Stimulated activated naive B cell treated with anti-CD40 and anti-IgM and Interleukin-4, amounts not matched to agents 10 μg/mL and 1 μg/mL and 100 μg/mL, for 72 hours (primary cell): Measurements from ENCODE around the gene TBCE.
A peak's percentile ranks its signal among the peaks of the same experiment; 100 is the strongest.

Experiments
- ATAC-seq, 2 donors: fragments of 150-1000 bp; cut with Tn5 transposase; replicated peaks; 2 replicates each; pipeline ENCODE4 v1.10.0; 2021; ENCODE audit warnings: moderate library complexity in 1 of 2
- DNase-seq: peaks from one replicate; pipeline ENCODE4 v3.0.0; 2021
- H3K27ac Mint-ChIP-seq: one replicate; pipeline ENCODE4 v1.8.0; 2022; ENCODE audit warnings: mild to moderate bottlenecking, mixed read lengths
- H3K27me3 Mint-ChIP-seq, 2 donors: one replicate each; pipeline ENCODE4 v1.8.0; 2022; ENCODE audit warnings: mixed read lengths in 2 of 2
- H3K36me3 Mint-ChIP-seq, 2 donors: one replicate each; pipeline ENCODE4 v1.8.0; 2022; ENCODE audit warnings: mixed read lengths in 2 of 2, mild to moderate bottlenecking in 1 of 2
- H3K4me1 Mint-ChIP-seq, 2 donors: one replicate each; pipeline ENCODE4 v1.8.0; 2022; ENCODE audit warnings: mixed read lengths in 2 of 2, mild to moderate bottlenecking in 1 of 2
- H3K4me3 Mint-ChIP-seq, 2 donors: one replicate each; pipeline ENCODE4 v1.8.0; 2022; ENCODE audit warnings: mild to moderate bottlenecking in 2 of 2, mixed read lengths in 2 of 2, moderate library complexity in 1 of 2
- H3K9me3 Mint-ChIP-seq, 2 donors: one replicate each; pipeline ENCODE4 v1.8.0; 2022; ENCODE audit warnings: mixed read lengths in 2 of 2, mild to moderate bottlenecking in 1 of 2

Gene TBCE

DNA sequence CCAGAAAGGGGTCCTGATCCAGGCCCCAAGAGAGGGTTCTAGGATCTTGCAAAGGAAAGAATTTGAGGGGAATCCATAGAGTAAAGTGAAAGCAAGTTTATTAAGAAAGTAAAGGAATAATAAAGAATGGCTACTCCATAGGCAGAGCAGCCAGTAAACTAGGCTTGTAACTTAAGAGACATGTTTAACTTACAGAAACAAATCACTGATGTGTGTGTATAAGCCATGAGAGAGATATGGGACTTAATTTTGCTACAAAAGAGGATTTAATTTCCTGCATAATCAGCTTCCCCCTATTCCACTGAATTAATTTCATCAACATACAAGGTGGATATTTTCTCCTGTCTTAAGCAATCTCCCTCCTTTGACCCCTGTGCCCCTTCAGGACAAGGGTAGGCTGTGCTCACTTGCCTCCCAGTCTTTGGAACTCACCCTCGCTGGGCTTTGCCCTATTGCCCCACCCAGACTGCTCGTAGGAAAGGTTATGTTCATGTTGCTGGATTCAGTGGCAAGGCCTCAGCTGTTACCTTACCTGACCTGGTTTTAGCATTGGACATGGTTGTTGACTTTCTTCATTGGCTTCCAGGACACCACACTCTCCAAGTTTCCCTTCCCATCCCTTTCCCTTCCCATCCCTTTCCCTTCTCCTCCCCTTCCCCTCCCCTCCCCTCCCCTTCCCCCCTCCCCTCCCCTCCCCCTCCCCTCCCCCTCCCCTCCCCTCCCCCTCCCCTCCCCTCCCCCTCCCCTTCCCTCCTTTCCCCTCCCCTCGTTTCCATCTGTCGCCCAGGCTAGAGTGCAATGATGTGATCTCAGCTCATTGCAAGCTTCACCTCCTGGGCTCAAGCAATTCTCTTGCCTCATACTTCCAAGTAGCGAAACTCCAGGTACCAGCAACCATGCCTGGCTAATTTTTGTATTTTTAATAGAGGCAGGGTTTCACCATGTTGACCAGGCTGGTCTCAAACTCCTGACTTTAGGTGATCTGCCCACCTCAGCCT, 44.6 kb downstream of the TBCE start:
- H3K27me3 Mint-ChIP-seq = no peaks in the 10 kb centered on the region
- no peak overlapping the region for H3K27ac Mint-ChIP-seq
- peak; percentile 36 to 39 for ATAC-seq
- no peak overlapping the region for H3K4me3 Mint-ChIP-seq
- peaks cover 0 to 9% of the 10 kb centered on the region in 2 donors for H3K36me3 Mint-ChIP-seq
- H3K4me1 Mint-ChIP-seq = peaks cover 0 to 3% of the 10 kb centered on the region in 2 donors
- no peak for DNase-seq
- no peaks in the 10 kb centered on the region for H3K9me3 Mint-ChIP-seq

DNA sequence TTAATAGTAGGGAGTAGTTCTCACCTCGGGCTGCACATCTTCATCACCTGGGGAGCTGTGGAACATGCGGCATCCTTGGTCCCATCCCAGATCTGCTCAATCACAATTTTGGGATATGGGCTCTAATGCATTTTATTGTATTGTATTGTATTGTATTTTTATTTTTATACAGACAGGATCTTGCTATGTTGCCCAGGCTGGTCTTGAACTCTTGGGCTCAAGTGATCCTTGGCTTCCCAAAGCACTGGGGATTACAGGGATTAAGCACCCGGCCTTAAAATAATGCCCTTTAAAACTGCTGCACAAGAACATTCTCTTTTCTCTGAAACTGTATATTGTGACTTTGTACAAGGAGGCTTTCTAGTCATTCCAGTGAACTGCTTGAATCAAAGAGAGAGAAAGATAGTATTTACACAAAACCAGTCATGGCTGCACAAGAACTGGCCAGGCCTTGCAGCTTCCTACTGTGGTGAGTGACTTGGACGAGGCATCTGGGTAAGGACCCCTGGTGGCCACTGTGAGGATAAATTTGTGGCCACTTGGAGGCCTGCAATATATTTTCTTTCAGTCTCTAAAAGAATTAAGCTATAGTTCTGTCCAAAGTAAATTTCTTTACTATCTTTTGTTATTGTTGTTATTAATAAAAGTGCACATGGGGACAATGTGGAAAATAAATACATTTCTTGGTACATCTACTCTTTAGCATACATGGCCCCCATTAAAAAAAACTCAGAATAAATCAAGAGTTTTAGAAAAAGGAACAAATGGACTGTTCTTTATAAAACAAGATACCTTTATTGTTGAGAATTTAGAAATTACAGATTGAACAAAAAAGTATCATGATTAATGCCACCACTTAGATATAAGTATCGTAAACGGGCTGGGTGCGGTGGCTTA, 48.0 kb downstream of the TBCE start:
- no peaks in the 10 kb centered on the region for H3K9me3 Mint-ChIP-seq
- peak; percentile 26 for DNase-seq
- no peak overlapping the region for H3K27ac Mint-ChIP-seq
- peaks cover 0 to 3% of the 10 kb centered on the region in 2 donors for H3K4me1 Mint-ChIP-seq
- no peaks in the 10 kb centered on the region for H3K27me3 Mint-ChIP-seq
- ATAC-seq = peak; percentile 86 to 92
- no peak overlapping the region for H3K4me3 Mint-ChIP-seq
- H3K36me3 Mint-ChIP-seq = peaks cover 5 to 18% of the 10 kb centered on the region in 2 donors

DNA sequence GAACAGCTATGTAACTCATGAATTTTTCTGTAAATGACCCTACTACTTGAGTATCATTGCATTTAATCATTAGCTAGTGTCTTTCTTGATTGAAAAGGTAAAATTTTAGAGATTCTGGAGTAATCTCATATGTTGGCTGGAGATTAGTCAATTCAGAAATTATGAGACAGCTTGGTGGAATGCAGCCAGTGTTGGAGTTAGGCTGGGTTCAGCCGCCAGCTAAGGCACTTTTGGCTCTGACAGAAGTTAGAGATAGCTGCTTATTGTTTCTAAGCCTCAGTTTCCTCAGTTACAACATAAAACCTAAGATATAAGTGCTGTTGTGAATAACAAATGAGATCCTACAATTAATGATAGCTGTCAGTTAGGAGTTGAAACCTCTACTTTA, 49.4 kb downstream of the TBCE start:
- H3K9me3 Mint-ChIP-seq = no peaks in the 10 kb centered on the region
- no peak for ATAC-seq
- no peaks in the 10 kb centered on the region for H3K27me3 Mint-ChIP-seq
- H3K36me3 Mint-ChIP-seq = peaks cover 5 to 18% of the 10 kb centered on the region in 2 donors
- no peak overlapping the region for H3K4me3 Mint-ChIP-seq
- DNase-seq = no peak
- H3K4me1 Mint-ChIP-seq = peaks cover under 1 to 2% of the 10 kb centered on the region in 2 donors
- no peak overlapping the region for H3K27ac Mint-ChIP-seq

DNA sequence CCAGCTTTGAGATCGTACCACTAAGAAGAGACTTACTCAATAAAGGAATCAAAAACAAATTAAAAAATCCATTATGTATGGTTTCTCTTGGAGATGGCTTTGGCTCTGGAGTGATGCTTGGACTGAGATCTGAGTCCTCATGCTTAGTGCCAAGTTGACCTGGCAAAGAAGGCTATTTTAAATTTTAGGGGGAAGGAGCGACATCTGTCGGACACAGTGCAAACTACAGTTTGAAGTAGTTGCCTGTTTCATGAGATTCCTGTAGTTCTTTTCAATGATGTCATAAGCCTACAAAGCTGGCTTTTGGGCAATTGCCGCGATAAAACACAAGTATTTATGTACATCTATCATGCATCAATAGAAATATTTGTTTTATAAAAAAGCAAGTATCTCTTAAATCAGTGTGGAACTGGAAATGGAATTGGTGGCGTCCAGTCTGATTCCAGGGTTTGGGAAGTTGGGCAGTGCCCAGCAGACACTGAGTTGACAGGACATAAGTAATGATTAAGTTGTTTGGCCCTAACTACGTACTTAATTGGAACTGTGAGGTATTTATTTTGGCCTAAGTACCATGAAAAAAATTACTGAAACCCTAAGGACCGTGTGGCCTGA, 50.0 kb downstream of the TBCE start:
- no peaks in the 10 kb centered on the region for H3K9me3 Mint-ChIP-seq
- H3K27ac Mint-ChIP-seq = no peak overlapping the region
- ATAC-seq = peak; percentile 38 to 58
- H3K4me1 Mint-ChIP-seq = peaks cover 2 to 5% of the 10 kb centered on the region in 2 donors
- peaks cover 5 to 18% of the 10 kb centered on the region in 2 donors for H3K36me3 Mint-ChIP-seq
- no peaks in the 10 kb centered on the region for H3K27me3 Mint-ChIP-seq
- no peak overlapping the region for H3K4me3 Mint-ChIP-seq
- peak; percentile 47 for DNase-seq

DNA sequence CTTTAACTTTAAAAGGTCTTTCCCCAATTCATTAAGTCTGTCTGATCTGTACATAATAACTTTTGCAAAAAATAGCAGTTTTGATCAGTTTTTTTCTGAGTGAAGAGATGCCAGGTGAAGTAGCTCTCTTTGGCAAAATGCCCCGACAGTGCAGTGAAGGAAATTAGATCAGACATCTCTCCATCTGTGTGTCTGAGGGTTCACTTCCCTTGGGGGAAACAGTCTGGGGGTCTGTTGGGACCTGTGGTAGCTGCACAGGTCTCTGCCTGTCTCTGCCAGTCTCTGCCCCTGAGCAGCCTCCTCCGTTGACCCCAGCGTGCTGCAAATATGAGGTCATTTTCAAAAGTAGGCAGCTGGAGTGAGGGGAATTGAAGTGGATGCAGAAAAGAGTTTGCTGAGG, 54.5 kb downstream of the TBCE start:
- no peak overlapping the region for H3K27ac Mint-ChIP-seq
- DNase-seq (no peak), ATAC-seq (no peak)
- H3K27me3 Mint-ChIP-seq = no peaks in the 10 kb centered on the region
- H3K4me1 Mint-ChIP-seq = peaks cover 12 to 22% of the 10 kb centered on the region in 2 donors
- no peaks in the 10 kb centered on the region for H3K9me3 Mint-ChIP-seq
- H3K36me3 Mint-ChIP-seq = peaks cover 17 to 27% of the 10 kb centered on the region in 2 donors
- no peak overlapping the region for H3K4me3 Mint-ChIP-seq

DNA sequence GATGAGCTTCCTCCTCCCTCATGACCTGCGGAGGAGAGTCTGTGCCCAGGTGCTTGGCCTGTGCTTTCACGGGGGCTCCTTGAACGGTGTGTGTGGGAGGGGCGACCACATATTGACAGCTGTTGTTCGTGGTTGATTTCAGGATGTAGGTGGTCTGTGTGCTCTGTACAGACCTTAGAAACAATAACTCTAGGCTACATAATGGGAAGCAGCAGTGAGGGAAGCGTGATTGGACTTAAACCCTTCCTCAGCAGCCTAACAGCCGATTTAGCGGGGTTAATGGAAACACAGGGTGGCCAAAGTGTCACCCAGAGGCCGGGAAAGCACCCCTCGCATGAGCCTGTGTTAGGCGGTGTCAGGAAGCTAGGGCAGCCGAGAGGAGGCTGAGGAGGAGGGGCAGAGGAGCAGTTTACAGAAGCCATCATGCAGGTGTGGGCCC, 56.0 kb downstream of the TBCE start:
- no peaks in the 10 kb centered on the region for H3K27me3 Mint-ChIP-seq
- H3K4me3 Mint-ChIP-seq = peak overlapping the region in 1 of 2 donors; percentile 2
- ATAC-seq = peak; percentile 84 to 88
- H3K4me1 Mint-ChIP-seq = peaks cover 14 to 22% of the 10 kb centered on the region in 2 donors
- H3K9me3 Mint-ChIP-seq = no peaks in the 10 kb centered on the region
- H3K27ac Mint-ChIP-seq = peak overlapping the region; percentile 77
- H3K36me3 Mint-ChIP-seq = peaks cover 15 to 24% of the 10 kb centered on the region in 2 donors
- DNase-seq = no peak

DNA sequence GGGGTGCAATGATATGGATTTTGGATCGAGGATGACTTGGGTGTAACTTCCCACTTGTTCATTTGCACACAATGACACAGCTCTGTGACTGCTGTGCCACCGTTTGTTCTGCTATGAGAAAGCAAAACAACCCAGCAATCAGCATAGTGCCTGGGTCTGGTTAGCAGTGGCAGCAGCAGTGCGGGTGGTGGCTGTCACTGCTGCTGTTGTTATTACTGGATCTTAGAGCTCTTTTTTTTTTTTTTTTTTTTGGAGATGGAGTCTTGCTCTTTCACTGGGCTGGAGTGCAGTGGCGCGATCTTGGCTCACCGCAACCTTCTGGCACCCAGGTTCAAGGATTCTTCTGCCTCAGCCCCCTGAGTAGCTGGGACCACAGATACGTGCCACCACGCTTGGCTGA, 56.9 kb downstream of the TBCE start:
- H3K36me3 Mint-ChIP-seq = peaks cover 15 to 24% of the 10 kb centered on the region in 2 donors
- ATAC-seq (peak in 1 of 2 donors; percentile 39), DNase-seq (no peak)
- no peak overlapping the region for H3K27ac Mint-ChIP-seq
- H3K4me1 Mint-ChIP-seq = peaks cover 14 to 22% of the 10 kb centered on the region in 2 donors
- H3K9me3 Mint-ChIP-seq = no peaks in the 10 kb centered on the region
- H3K27me3 Mint-ChIP-seq = no peaks in the 10 kb centered on the region
- no peak overlapping the region for H3K4me3 Mint-ChIP-seq

DNA sequence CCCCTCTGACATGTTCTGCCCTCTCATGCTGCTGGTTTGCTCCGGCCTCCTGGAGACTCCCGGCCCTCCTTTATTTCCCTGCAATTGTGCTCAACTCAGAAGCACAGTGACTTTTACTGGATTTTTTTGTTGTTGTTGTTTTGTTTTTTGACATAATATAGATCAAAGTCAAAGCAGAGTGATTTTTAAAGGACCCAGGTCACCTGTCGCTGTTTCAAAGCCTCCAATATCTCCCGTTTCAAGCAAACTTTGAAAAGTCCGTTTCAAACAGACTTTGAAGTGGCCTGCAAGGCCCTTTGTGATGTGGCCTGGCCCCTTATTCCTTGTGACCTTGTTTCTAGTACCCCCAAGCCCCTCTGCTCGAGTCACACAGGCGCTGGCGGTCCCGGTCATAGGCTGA, 58.1 kb downstream of the TBCE start:
- DNase-seq (no peak), ATAC-seq (no peak)
- Mint-ChIP-seq H3K9me3 (no peaks in the 10 kb centered on the region), H3K27ac (no peak overlapping the region), H3K4me3 (no peak overlapping the region), H3K4me1 (peaks cover 14 to 22% of the 10 kb centered on the region in 2 donors), H3K27me3 (no peaks in the 10 kb centered on the region), H3K36me3 (peaks cover 13 to 21% of the 10 kb centered on the region in 2 donors)

DNA sequence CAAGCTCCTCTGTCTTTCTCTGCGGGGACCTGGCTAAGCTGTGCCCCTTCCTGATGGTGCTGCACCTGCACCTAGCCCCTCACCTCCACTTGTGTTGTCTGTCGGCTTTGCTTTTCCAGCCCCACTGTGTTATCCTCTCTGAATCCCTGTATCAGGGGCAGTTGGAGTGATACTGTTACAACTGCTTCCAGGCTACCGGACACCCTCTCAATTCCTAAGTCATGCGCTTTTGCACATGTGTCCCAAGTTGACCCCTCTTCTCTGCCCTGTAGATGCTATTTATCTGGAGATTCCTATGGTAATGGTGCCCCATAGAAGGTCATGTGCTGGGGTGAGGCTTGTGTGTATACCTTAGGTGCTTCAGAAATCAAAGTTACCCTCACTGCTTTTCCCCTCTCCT, 58.9 kb downstream of the TBCE start:
- peaks cover 13 to 21% of the 10 kb centered on the region in 2 donors for H3K36me3 Mint-ChIP-seq
- DNase-seq (no peak), ATAC-seq (no peak)
- no peaks in the 10 kb centered on the region for H3K27me3 Mint-ChIP-seq
- no peak overlapping the region for H3K4me3 Mint-ChIP-seq
- no peak overlapping the region for H3K27ac Mint-ChIP-seq
- H3K9me3 Mint-ChIP-seq = no peaks in the 10 kb centered on the region
- H3K4me1 Mint-ChIP-seq = peaks cover 14 to 22% of the 10 kb centered on the region in 2 donors

DNA sequence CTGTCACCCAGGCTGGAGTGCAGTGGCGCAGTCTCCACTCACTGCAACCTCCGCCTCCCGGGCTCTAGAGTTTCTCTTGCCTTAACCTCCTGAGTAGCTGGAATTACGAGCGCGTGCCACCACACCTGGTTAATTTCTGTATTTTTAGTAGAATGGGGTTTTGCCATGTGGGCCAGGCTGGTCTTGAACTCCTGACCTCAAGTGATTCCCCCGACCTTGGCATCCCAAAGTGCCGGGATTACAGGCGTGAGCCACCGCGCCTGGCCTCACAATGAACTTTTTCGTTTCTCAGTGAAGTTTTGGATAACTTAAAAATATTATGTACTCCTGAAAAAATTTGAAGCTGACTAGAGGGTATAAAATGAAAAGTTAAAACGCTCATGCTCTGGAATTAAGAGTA, 59.5 kb downstream of the TBCE start:
- no peak for ATAC-seq
- Mint-ChIP-seq H3K9me3 (no peaks in the 10 kb centered on the region), H3K36me3 (peaks cover 13 to 21% of the 10 kb centered on the region in 2 donors), H3K27ac (no peak overlapping the region), H3K4me1 (peaks cover 14 to 21% of the 10 kb centered on the region in 2 donors), H3K4me3 (no peak overlapping the region), H3K27me3 (no peaks in the 10 kb centered on the region)
- no peak for DNase-seq

DNA sequence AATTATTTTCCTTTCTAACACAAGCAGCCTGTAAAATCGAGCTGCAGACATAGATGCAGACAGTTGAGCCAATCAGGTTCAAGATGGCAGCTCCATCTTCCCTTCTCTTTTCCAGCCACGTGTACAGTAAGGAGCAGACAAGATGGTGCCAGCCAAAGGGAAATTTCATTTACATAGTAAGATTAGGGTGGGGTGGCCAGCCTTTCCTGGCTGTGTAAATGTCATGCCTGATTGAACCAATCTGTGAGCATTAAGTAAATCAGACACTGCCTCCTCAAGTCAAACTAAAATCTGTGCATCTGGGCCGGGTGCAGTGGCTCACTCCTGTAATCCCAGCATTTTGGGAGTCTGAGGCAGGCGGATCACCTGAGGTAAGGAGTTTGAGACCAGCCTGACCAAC, 60.2 kb downstream of the TBCE start:
- Mint-ChIP-seq H3K27ac (no peak overlapping the region), H3K36me3 (peaks cover 14 to 25% of the 10 kb centered on the region in 2 donors), H3K9me3 (no peaks in the 10 kb centered on the region), H3K4me1 (peaks cover 12 to 17% of the 10 kb centered on the region in 2 donors), H3K4me3 (no peak overlapping the region), H3K27me3 (no peaks in the 10 kb centered on the region)
- DNase-seq (no peak), ATAC-seq (no peak)

DNA sequence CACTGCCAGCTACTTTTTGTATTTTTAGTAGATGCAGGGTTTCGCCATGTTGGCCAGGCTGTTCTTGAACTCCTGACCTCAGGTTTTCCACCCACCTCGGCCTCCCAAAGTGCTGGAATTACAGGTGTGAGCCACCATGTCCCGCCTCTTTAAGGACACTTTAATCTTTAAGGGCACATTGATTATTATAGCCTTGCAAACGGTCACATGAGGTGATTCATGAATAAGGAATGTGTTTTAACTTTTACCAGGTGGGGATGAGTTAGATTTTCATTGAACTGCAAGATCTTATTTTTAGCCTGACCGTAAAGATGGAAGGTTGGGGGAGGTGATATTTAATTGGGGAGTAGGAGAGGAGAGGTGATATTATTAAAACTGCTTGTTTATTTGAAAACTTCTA, 61.9 kb downstream of the TBCE start:
- DNase-seq (no peak), ATAC-seq (no peak)
- Mint-ChIP-seq H3K27ac (no peak overlapping the region), H3K36me3 (peaks cover 8 to 23% of the 10 kb centered on the region in 2 donors), H3K4me3 (no peak overlapping the region), H3K9me3 (no peaks in the 10 kb centered on the region), H3K27me3 (no peaks in the 10 kb centered on the region), H3K4me1 (peaks cover under 1 to 2% of the 10 kb centered on the region in 2 donors)

DNA sequence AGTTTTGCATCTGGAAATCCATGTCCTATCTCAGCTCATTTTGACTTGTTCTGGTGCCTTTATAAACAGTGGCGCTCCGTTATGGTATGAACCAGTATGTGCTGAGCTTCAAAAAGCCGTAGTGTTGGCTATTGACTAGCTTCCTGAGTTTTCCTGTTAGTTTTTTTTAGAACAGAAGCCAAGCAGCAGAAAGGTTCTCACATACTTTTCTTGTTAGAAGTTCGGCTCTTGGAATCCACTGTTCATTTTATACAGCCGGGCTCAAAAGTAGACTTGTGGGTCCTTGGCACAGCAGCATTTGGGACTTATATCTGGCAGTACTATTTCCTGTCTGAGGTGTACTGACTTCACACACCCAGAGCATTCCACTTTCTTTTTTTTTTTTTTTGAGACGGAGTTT, 63.8 kb downstream of the TBCE start:
- H3K36me3 Mint-ChIP-seq = peaks cover 8 to 14% of the 10 kb centered on the region in 2 donors
- no peak overlapping the region for H3K4me3 Mint-ChIP-seq
- no peak for ATAC-seq

DNA sequence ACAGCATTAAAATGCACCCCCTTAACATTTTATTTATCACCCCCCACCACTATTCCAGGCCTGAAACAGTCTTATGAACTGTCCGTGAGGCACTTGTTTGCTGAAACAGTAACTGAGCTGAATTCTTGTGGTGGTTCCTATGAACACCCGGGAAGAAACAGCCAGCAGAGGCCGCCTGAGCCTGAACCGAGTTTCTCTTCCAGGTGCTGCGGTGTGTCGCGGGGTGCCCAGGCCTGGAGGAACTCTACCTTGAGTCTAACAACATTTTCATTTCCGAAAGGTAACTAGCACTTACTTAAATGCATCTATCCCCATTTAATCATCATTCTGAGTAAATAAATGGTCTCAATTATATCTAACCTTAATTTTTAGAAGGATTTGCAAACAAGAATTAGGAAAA, 66.8 kb downstream of the TBCE start:
- Mint-ChIP-seq H3K4me3 (no peak overlapping the region), H3K27ac (no peak overlapping the region), H3K4me1 (no peaks in the 10 kb centered on the region), H3K9me3 (no peaks in the 10 kb centered on the region), H3K27me3 (no peaks in the 10 kb centered on the region), H3K36me3 (peaks cover 20 to 32% of the 10 kb centered on the region in 2 donors)
- ATAC-seq = no peak
- DNase-seq = no peak

More for the DNA sequence above, 63.8 kb downstream of the TBCE start:
- Mint-ChIP-seq H3K27me3 (no peaks in the 10 kb centered on the region), H3K9me3 (no peaks in the 10 kb centered on the region), H3K4me1 (peaks cover 0 to 2% of the 10 kb centered on the region in 2 donors), H3K27ac (no peak overlapping the region)
- no peak for DNase-seq
